Activated naive CD4-positive, alpha-beta T cell (primary cell): ENCODE results near the gene VAPB.

ENCODE experiments used
- DNase-seq, 4 experiments: peaks; one replicate each; lab custom pipeline; 2025; lab: John Stamatoyannopoulos, UW

Gene VAPB

DNA sequence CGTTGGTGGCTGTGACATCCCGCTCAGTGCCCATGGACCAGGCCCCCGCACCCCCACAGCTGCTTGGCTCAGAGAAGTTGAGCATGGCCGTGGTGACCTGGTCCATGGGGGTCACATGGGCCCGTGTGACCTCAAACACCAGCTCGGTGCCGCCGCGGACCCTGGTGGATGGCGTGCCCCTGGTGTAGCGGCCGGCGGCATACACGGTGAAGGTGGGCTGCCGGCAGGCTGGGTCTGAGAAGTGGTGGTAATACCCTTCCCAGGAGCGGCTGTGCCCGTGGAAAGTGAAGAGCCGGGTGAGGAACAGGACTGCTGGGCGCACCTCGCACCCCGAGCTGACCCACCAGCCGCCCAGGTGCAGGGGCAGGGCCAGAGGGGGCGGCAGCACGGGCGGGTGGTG lies 72.1 kb downstream of the VAPB start:
- no peak for DNase-seq

DNA sequence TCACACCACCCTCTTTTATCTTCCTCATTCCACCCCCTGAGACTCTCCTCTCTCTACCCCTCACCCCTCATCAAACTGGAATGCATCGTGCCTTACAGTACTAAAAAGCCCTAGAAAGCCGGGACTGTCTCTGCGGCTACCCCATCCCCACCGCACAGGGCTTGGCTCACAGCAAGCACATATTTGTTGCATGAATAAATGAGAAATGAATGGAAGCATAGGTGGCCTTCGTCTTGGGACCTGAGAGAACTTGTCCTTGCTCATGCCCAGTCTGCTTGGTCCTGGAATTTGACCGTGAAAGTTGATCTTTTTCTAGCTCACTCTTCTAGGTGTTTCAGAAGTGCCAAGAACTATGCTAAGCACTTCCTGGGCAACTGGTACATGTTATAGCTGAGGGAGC lies 72.9 kb downstream of the VAPB start:
- DNase-seq: no peak

DNA sequence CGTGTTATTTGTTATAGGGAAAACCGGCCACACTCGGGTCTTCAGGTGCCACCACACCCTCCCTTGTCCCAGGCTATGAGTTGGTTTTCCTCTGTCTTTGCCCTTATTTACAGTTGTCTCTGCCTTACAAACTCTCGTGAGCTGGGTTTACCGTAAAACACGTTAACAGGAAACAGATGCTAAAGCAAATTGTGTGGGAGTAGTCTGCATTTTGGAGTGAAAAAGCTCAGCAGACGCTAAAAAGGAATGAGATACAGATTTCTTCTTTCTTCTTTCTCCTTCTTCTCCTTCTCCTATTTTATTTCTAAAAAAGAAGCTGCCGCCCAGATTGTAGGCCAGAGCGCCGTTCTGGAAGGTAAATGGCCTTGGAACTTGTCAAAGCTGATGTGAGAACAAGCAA lies 74.2 kb downstream of the VAPB start:
- DNase-seq: no peak

DNA sequence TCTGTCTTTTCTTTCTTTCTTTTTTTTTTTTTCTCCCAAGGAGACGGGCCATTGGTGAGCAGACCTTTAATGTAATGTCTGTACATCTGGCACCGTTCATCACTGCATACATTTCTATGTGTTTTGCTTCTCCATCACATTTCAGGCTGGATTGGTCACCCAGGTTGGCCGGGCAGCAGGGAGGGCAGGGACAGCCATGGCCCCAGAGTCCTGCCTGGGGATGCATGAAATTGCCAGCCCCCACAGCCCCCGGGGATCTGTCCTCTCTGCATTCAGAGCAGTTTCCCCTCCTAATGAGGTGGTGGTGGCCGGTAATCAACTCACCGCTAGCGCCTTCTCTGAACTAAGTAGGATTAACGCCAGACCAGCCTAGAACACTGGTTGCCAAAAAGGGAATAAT lies 75.8 kb downstream of the VAPB start:
- no peak for DNase-seq

DNA sequence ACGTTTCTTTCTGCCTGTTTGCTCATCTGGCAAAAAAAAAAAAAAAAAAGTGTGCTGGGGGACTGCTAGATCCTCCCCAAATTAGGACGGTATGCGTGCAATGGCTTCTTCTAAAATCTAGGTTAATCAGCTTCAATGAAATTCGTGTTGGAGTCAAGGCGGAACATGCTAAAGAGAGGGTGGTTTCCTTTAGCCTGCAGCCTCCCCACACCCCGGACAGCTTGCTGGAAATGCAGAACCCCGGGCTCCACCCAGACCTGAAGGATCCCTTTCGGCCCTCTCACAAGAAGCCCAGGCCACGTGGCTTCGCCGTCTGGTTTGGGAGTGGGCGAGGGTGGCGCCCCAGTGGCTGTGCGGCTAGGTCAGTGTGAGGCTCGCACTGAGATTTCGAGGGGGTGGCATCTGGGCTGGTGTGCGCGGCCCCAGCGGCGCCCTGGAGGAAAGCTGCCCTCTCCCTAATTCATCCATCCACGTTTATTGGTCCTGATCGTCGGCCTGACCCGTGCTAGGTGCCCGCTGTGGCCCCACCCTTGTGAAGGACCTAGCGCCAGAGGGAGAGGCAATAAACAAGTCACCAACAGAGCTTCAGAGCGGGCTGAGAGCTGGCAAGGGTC lies 77.2 kb downstream of the VAPB start:
- no peak for DNase-seq

DNA sequence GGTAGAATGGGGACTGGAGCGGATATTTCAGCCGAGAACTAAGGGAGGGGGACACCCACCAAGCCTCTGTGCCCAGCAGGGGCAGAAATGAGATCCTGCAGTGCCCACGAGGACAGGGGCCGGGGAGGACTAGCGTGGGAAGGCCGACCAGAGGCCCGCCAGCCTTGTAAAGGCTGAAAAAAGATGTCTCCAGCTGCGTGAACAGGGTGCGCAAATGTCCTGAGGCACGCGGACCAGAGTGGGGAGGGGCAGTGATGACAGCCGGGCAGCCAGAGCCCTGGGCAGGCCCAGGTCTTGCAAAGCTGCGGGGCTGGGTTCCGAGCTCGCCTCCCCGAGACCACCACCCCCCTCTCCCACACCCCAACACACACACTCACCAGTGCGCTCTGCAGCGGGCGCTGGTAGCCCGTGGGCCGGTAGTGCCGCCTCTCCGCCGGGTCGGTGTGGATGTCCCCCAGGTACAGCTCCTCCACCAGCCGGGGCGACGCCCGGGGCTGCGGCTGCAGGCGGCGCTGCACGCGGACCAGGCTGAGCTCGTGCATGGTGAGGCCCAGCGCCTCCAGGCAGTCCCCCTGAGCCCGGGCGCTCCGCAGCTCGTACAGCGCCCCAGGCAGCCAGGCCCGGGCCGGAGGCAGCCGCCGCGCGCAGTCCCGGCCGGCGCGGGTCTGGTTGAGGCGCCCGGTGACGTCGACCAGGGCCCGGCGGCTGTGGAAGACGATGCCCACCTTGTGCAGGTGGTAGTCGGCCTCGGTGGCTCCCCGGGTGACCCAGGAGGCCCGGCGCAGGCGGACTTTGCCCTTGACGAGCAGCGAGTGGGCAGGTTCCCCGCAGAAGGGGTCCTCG lies 77.9 kb downstream of the VAPB start:
- no peak for DNase-seq

DNA sequence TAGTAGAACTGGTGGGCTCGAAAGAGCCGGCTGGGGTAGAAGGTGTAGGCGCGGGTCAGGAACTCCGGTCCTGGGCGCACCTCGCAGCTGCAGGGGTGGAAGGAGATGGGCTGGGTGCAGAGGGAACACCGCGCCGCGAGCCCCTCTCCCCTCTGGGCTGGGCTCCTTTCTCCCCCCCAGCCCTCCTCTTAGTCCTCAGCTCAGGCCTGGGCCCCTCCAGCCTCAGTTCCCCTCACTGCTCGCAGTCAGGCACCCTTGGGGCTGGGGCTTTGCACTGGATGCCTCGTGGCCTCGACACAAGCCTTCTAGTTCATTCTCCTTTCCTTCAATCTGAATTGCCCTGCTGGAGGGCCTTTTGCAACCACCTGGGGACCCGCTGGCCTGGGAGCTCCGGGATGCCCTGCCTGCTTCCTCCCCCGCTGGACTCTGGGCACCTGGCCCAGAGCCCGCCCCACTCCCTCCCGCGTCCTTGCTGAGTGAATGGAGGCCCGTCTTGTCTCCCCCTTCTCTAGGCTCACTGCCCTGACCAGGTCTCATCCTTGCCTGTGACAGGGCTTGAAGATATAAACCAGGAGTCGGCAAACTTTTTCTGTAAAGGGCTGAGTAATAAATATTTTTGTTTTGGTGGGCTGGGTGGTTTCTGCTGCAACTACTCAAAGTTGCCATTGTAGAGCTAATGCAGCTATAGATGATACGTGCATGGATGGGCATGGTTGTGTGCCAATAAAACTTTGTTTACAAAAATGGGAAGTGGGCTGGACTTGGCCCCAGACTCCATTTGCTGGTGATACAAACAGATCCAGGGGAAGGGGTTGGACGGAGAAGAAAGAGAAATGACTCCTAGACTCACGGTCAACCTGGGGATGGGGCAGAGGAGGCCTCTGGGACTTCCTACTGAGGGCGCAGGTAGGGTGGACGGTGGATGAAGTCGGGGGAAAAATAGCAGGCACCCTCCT lies 78.8 kb downstream of the VAPB start:
- no peak for DNase-seq

DNA sequence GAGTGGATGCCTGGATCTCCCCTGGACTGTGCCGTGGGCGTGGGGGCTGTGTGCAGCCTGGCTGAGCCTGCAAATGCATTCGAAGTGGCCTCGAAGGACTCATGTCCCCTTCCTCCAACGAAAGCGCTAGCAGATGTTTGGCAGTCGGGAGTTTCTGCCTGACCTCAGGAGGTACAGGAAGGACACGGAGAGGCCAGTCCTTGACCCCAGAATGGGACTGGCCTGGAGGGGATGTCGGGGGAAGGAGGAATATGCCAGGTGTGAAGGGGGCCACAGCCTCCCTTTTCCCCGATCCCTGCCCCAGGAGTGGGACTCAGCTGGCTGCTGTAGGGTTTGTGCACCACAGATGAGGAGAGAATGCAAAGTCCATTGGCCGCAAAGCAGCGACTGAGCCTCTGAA lies 80.6 kb downstream of the VAPB start:
- DNase-seq: no peak

DNA sequence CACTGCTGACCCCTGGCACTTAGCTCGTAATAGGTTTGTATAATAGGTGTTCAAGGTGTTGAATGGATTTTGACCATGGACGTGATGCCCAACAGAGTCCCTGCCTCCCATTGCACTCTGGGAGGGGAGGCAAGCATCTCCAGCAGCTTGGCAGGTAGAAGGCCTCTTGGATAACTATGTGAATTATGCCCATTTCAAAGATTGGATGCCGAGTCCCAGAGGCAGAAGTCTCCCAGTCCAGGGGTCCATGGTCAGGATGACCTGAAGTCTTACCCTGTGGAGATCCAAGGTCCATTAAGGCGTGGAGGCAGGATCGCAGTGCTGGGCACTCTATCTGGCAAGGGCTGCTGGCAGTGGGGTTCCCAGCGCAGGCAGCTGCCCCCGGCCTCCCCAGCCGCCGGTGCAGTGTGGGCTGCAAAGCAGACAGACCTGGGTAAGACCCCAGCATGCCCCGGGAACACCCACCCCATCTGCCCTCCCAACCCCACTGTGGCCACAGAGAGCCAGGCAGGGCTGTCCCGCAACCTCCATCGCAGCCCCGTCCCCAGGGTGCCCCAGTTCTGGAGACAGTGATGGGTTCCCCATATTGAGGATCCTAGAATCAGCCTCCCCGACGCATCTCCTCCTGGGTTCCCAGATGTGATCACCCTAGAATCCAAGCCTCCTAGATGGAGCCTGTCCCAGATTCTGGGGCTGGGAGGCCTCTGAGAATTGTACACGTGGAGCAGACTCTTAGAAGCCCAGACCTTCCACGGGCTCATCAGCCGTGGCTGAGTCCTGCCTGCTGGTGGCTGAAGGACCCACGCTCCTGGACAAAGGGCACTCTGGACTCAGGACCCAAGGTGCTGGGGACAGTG lies 81.5 kb downstream of the VAPB start:
- DNase-seq: no peak

DNA sequence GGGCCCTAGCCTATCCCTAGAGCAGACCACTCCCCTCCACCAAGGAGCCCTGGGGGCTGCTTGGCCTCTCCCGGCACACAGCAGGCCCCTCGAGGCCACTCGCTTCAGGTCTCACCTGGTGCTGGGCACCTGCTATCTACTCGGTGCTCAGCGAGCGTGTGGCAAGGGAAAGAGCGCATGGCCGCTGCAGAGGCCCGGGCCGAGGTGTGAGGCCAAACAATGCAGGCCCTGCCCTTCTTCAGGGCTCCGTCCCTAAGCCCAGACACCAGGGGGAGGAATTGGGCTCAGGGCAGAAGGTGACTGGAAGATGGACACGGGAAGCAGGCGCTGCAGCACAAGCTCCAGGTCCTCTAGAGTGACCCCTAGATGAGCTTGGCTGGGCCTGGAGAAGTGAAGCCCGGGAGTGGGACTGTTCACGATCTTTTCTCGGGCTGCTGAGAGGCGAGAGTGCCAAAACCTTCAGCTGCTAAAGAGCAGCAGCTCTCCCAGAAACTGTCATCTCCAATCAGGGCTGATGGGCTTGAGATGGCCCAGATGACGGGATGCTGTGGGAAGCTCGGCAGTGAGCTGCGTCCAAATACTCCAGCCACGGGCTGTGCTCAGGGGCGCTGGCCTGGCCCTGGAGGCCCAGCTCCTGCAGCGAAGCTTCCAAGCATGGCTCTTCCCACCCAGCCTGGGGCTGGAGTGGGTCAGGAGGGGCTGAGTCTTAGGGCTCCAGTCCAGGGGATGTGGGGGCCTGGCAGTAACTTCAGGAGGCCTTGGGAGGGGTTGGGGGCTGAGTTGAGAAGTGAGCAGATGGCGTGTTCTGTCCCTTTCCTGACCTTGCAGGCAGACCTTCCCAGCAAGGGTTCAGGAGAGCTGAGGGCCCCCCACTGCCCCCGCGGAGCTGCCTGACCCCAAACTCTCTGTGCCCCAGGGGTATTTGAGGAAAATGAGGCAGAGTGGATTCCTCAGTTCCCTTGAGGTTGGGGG lies 82.5 kb downstream of the VAPB start:
- no peak for DNase-seq

DNA sequence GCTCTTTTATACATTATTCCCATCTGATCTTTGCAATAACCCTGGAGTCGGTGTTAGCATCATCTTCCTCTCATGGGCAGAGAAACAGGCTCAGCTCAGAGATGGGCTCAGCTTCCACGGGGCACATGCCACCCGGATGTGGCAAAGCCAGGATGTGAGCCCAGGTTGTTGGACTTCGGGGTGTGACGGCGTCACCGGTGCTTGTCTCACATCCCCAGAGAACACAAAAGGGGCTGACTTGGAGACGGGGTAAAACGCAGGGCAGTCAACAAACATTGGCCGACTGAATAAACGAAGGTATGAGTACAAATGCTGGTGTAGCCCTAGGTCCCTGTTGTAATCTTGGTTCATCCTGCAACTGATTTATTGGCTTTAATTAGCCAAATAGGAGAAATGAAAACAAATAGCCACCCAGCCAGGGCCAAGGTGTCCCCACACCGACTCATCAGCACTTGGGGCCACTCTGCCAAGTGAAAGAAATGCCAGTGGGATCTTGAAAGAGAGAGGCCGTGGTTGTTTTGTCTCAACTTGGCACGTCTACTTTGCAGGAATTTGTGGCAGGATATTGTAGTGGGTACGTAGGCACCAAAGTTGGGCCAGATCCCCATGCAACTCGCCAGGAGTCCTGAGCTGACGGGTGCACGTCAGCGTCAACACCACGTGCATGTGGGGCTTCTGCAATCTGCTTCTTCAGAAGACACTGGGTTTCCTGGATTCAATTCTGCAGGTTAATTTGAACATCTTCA lies 83.4 kb downstream of the VAPB start:
- no peak for DNase-seq

DNA sequence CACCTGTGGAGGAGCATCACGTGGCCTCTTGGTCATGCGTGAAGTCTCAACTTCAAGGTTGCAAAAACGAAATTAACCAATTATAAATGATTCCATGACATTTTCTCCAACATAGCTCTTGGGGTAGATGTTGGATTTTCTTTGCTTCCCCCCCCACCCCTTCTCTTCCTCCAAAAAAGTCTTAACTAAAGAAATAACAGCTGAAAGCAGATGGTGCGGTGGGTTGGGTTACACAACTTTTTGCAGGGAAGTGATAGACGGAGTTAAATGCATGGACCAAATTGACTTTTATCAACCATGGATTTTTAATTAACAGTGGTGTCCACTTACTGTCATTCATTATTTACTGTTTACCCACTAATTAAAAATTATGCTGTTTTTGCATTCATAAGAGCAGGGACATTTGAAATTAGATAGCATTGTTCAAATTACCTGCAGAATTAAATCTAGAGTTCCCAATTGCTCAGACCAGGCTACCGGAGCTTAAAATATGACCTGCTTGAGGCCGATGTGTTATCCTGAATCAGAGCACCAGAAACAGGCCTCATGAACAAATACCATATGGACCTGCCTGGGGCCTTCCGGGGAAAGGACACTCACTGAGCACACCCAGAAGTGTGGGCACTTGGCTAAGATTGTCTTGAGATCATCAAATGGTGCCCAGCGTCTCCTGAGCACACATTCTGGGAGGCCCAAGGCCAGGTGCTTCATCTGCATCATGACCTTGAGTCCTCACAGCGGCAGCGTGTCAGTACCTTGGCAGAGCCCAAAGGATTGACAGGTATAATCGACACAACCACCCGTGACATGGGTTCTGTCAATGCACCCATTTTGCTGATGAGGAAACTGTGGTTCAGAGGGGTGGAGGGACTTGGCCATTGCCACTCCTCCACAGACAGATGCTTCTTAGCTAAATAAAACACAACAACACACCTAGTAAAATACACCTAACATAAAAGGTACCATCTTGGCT lies 84.7 kb downstream of the VAPB start:
- DNase-seq: no peak

DNA sequence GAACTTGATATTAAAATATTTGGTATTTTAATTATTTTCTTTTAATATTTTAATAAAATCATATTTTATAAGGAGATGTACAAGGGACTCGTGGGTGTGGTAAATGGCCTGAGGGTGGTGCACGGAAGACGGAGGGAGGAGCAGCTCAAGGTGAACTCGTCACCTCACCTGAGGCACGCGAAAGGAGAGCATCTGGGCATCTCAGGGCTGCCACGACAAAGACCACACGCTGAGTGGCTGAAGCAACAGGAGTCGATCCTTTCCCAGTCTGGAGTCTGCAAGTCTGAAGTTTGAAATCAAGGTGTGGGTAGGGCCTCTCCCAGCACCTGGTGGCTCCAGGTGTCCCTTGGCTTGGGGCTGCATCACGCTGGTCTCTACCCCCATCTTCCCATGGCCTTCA lies 86.4 kb downstream of the VAPB start:
- no peak for DNase-seq

DNA sequence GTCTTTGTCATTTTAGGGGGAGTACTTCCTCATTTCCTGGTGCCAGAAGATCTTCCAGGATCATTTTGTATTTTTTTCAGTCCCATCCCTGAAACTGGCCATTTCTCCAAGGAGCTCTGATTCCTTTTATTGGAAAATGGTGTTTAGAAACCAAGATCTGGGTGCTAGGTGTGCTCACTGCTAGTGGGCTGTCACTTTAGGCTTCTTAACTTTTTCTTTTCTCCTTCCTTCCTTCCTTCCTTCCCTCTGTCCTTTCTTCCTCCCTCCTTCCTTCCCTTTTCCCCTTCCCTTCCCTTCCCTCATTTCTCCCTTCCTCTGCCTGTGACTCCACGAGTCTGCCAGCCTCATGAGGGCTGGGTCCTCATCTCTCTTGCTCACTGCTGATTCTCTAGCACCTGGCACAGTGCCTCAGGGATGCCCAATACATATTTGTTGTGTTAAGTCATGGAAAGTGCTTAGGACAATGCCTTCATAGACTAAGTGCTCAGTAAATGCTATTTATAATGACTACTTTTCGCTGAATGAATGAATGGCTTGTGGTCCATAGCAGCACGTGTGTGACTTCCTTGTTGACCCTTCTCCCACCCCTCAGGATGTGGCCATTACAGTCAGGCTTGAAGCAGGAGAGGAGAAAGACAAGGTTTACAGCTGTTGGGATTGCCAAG lies 89.2 kb downstream of the VAPB start:
- DNase-seq: no peak

DNA sequence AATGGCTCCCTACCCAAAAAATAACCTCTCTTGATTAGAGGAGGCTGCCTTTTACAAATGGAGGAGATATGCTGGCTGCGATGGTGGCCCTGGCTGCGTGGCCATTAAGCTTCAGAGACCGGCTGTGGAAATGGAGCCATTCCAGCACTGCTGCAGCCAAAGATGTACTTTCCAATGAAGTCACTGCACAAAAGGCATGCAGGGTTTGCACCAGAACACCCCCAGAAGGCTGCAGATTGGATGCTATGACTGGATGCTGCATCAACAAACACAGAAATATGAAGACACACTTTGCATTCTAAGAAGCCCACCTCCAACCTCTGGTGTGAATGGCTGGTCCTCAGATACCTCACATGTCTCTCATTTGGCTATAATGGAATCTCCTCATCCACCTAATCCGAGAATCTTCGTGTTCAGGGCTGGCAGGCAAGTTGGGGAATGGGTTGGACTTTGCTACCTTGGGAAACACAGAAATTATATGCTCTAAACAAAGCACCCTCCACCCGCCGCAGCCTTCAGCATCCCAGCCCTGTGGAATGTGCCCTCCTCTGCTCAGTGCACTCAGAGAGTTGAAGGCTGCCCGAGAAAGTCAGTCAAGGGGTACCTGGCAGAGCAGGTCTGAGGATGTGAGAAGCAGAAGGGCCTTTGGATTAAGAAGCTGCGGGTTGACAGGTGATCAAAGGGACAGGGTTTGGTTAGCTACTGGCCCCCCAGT lies 90.9 kb downstream of the VAPB start:
- DNase-seq: no peak

DNA sequence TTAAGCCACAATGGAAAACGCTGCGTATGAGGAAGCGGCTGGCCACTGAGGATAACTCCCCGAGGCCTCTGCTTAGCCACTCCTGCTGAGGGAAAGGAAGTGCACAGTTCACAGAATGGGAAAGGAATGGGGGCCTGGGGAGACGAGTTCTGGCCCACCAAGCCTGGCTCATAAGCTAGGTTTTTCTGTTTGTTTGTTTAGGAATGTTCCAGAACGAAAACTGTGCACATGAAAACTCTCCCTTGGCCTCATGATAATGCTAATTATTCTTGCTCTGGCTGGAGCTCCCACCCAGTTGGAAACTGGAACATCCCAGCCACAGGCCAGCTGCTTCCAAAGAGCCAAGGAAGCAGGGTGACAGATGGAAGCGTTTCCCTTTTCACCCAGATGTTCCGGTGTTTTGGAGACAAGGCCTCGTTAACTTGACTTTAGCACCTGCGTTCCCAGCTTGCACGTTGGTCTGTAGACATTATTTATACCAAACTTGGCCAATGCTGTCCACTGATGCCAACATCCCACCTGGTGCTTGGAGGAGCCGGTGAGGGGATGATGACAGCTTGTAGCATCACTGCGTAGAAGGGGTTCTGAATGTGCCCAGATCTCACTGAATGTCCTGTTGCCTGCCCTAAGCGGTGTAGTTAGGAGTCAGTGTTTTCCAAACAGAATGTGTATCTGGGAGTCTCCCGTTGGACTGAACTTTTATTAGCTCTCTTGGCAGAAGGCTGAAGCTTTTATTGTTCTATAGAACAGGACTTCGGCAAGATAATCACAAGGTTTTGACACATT lies 91.7 kb downstream of the VAPB start:
- DNase-seq: no peak
